HUDEP-2 (cell line): Measurements from ENCODE around the gene HDAC4.

Experiments
- DNase-seq, 76 experiments: peaks; one replicate each; lab custom pipeline; 2025; ENCODE audit not compliant: unreplicated experiment in 76 of 76; lab: John Stamatoyannopoulos, UW

HDAC4 gene

DNA sequence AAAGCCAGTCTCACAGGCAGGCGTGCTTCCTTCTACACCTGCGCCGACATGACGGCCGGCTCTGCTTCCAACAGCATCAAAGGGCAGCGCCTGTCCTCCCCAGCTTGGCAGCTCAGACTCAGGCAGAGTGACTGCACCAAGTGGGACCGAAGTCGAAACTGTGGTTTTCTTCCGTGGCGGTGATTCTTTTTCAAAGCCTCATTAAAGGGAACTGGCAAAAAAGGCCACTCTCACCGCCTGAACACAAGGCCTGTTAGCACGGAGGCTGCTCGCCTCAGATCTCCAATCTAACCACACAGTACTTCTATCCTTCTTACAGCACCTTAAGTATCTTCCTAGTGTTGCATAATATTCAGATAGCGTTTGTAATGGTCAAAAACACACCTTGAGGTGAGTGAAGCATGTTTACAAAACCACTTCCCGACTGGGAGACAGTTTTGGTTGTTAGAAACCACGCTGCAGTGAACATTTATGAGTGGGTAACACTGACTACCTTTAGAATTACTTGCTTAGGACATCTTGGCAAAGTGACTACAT is 236.4 kb downstream of the HDAC4 start:
- no peak for DNase-seq

DNA sequence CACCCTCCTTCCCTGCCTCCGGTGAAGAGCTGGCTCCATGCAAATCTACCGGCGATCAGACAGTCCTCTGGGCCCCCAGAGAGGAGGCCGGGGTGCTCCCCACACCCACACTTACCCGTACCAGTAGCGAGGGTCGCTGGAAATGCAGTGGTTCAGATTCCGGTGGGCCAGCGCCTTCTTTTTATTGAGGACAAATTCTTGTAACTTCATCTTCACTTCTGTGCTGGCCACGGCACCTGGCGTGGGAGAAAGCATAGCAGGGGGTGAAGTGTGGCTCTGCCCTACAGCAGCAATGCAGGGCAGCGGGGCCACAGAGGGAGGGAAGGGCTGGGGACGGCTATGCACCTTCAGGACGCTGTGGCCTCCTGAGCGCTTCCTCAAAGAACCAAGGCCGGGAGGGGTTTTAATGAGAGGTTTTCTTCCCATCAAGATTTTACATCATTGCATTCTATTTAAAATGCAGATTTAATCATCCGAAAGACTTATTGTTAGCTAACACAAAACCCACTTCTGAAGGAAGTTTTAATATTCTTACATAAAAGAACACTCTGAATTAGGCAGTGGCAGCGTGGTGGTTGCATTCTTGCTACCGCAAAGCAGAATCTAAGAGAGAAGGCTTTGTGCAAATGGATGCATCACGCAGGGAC is 237.0 kb downstream of the HDAC4 start:
- no peak for DNase-seq

DNA sequence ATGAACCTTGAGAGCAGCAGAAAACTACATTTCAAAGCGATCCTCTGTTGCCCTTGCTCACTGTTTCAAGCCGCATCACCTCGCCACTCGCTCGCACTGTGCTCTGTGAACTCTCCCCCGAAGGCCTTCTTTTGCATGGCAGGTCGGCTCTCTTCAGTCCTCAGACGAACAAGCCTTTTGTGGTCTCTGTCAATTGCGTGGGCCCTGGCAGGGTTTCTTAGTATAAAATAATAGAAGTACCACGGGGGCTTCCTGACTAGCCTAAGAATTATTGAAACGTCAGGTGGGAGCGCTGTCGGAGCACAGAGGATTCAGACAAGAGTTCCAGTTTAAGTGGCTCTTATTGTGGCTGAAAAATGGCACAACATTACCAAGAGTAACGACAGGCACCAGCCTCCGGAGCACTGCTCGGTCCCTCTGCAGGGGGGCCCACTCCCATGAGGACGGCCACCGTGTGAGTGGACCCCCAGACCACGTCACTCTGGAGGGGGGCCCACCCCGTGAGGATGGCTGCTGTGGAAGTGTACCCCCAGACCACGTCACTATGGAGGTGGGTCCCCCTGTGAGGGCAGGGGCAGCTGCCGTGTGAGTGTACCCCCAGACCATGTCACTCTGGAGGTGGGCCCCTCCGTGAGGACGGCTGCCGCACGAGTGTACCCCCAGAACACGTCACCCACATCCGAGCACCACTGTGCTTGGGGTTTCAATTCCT is 237.7 kb downstream of the HDAC4 start:
- DNase-seq: no peak

DNA sequence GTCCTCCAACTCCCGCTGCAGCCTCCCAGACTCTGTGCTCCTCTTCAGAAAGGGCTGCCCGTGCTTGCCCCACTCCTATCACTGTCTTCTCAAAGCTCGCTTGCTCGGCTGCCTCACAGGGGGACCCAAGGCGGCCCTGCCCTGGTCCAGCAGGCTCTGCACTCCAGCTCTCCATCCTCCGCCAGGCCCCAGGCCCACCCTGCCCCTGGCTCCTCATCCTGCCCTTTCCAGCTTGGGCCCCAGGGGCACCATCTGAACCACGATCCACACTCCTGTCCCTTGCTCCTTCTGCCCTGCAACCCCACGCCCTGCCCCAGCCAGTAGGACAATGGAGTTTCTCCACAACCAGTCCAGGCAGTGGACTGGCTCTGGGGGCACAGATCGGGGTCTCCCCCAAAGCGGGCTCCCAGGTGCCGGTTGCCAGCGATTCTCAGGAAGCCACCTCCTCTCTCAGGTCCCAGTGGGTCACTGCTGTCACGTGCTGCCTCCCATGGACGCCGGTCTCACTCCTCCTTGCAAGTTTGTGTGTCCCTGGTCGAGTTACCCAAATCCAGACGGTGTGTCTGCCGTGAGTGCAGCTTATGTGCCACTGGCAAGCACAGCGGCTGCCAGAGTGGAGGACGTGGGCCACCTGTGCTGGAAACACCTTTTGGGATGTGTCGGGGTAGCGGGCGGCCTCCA is 238.5 kb downstream of the HDAC4 start:
- no peak for DNase-seq

DNA sequence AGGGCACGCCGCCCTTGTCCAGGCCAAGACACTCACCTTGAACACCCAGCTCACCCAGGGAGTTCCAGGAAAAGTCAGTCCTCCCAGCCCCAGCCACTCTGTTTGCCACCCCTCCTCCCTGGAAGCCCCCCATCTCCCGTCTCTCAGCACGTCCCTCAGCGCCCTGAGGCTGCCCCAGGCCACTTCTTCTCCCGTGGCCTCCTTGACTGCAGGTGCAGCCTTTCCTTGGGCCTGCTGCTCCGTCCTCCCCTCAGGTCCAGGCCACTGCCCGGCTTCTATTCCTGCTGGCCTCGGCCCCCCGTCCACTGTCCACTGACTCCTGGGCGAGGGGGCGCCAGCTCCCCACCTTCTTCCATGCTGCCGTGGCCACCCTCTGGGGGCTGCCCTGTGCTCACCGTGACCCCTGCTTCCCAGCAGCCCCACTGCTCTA is 239.1 kb downstream of the HDAC4 start:
- DNase-seq: no peak

DNA sequence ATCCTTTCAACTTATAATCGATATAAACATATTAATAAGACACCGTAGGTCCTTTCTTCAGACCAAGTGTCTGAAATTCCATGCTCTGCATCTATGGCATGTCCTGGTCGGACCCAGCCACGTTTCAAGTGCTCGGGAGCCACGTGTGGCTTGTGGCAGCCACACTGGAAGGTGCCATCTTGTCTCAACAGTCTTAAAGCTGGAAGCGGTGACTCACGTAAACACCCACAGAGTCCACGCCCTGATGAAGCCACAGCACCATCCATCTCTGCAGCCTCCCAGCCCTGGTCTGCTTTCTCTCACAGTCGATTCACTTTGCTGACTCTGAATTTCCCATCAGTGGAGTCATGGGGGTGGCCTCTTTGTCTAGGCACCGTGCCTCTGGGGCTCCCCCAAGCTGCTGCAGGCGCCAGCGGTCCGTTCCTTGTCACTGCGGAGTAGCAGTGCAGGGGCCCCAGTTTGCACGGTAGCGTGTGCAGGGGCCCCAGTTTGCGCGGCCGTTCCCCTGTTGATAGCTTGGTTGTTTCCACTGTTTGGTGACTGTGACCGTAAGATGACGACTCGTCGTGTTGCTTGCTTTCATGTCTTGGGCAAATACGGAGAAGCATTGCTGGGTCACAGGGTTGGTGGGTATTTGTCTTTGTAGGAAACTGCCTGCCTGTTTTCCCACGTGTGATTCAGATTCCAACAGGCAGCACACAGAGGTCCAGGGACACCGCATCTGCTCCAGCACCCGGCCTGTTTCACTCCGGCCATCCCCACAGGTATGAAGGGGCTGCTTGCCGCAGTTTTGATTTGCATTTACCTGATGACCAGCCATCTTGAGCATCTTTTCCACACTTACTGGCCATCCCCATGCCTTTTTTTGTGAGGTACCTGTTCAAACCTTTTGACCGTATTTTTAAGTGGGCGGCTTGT is 240.3 kb downstream of the HDAC4 start:
- DNase-seq: no peak

DNA sequence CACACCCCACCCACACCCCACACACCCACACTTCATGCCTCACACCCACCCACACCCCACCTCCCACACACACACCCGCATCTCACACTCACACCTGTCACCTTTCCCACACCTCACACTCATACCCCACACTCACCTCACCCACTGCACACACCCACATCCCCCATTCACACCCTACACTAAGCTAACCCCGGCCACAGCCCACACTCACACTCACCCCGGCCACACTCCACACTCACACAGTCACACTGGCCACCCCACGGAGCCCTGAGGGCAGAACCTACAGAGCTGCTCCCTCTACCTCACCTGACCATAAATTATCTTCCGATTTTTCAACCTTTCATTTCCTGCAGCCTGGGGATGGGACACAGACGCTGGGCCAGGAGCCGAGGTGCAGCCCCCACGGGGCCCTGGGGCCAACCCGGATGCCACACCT is 241.3 kb downstream of the HDAC4 start:
- DNase-seq: no peak

DNA sequence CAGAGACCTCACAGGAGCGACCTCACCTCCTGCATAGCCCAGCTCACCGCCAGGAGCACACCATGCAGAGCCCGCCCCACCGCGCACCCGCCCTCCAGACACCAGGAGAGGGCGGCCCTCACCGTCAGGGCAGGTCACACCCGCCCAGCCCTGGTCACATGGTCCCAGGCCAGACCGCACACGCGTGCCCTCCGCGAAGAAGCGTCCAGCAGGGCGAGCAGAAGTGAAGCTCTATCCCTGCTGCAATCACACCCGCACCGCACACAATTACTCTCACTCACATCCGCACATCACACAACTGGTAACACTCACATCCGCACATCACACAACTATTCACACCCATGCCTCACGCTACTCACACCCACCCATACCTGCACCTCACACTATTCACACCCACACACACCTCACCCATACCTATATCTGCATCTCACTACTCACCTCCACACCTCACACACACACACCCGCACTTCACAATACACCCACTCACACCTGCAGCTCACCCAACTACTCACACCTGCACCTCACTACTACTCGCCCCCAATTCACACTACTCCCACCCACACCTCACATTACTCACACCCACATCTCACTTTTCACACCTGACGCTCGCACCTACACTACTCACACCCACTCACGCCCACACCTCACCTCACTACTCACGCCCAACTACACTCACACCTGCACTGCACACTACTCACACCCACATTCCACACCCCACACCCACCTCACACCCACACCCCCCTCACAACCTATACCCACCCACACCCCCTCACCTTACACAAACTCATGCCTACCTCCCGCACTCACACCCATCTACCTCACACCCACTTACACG is 242.0 kb downstream of the HDAC4 start:
- no peak for DNase-seq

DNA sequence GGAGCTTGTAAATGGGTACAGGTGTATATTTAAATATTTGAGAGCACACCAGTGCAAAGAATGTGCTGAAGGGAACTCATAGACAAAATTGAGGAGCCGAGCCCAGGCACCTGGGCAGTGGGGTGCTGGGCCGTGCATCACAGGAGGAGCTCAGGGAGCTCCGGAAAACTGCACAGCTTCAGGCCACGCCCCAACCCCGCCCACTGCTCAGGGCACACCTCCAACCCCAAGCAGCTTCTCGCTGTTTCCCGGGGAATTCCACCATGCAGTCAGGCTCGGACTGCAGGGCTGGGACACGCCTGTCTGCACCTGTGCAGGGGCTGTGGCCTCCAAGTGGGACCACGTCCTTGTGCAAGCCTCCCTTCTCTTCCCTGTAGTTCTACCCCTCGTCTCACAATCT is 243.0 kb downstream of the HDAC4 start:
- no peak for DNase-seq

DNA sequence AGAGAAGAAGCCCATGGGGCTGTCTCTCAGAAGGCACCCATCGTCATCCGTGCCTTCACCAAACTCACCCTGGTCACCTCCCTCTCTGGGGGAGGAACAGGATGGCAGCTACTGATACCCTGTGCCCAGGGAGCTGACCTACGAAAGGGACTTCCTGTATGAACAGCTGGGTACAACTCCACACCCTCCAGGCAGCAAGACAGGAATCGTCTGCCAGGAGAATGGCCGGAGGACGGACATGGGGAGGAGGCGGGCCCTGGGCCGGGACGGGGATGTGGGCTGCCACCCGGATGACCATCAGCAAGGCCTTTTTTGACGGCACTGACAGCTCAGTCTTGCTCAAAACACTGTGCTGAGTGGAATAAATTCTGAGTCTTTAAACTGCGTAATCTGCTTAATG is 243.6 kb downstream of the HDAC4 start:
- DNase-seq: no peak

DNA sequence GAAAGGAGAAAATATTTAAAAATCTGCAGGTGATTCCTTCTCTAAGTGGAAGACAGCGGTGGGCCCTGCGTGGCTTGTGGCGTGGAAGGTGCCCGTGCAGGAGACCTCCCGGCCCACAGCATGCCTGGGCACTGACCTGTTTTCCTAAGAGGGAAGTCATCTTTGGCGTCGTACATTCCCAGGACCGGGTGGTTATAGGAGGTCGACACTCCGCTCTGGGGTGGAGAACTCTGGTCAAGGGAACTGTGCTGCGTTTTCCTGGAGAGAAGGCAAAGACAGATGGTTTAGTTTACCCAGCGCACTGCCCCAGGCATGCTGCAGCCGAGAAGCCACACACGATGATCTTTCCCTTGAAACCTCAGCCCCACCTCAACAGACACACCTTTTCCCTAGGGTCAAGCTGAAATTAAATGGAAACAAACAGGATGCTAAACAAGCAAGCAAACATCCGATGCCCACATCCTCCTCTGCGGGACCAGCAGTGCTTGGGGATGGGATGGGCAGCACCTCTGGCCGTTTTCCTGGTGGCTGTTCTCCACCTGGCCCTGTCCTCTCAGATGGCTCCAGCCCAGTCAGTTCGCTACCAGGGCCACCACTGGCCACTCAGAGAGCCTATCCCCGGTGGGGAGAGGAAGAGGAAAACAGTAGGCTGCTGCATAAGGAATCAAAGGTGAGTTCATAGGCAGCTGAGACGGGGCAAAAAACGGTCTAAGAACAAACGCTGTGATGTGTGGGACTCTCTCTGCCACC is 244.1 kb downstream of the HDAC4 start:
- DNase-seq: no peak

DNA sequence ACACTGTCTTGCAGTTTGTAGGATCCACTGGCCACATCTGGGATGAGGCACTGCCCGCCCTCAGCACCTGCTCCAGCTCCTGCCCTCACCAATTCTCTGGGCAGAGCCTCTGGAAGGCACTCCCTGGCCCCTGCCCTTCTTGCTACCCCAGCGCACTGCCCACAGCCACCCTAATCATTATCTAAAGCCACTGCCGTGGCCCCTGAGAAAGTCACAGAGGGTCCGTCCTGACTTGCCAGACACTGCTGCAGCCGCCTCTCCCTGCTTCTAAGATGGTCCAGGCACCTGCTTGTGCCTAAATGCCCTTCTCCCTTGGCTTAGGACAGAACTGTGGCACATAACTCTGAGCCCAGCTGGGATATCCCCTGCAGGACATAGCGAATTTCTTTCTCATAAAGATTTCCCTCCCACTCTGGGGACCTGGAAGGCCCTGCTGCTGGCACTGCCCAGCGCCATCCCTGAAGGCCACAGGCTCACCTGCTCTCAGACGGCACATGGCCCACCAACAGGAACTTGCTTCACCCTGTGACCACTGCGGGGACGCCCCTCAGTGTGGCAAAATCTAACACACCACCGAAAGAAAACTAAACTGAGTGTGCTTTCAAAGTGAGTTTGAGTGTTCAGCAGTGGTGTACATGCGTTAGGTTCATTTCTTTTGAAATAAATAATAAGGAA is 244.9 kb downstream of the HDAC4 start:
- no peak for DNase-seq

DNA sequence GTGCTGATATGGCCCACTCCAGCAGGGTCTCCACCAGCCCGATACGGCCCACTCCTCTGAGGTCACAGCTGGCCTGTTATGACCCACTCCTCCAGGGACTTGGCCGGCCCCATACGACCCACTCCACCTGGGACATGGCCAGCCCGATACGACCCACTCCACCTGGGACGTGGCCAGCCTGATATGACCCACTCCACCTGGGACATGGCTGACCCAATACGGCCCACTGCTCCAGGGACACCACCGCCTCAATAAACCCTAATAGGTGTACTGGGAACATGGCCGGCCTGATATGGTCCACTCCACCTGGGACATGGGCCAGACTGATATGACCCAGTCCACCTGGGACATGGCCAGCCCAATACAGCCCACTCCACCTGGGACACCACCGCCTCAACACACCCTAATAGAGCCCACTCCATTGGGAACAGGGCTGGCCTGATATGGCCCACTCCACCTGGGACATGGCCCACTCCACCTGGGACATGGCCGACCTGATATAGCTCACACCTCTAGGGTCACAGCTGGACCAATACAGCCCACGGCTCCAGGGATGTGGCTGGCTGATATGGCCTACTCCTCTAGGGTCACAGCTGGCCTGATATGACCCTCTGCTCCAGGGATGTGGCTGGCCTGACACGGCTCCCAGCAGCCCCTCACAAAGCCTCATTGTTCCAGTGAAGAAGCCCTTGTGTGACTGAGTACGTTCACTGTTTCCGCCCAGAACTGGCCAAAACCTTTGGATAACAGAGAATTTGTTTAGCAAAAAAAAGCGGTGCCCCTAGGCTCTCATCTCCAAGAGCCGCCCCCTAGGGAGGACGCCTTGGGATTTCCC is 245.6 kb downstream of the HDAC4 start:
- DNase-seq: no peak

DNA sequence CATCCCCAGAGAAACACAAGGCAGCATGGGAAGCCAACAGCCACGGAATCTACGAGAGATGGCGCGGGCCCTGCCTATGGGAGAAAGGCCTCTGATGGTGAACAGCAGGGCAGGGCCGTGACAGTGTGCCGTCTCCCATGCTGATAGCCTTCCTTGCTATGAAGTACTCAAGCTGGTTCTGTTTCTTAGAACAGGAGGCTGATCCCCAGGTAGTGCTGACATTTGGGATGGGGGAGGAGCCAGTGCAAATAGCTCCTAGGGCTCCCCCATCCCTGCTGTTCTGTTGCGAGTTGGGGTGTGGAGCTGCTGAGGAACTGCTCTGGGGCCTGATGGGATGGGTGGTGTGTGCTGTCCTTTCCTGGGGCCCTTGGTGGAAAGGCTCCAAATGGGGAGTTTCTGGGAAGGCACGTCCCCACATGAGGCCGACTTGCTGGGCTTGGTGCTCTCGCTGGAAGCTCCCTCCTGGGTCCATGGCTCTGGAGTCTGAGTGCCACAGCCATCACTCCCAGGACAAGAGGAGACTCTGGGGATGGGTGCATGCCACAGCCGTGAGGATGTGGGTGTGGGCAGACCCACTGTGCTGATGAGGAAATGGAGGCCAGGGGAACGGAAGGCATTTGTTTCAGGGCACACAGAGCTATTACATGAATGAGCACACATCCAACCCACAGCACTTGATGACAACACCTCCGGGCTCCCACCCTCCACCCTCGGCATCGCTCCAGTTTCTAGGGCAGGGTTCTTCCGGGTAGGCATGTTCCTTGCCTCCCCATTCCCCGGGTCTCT is 246.8 kb downstream of the HDAC4 start:
- no peak for DNase-seq

DNA sequence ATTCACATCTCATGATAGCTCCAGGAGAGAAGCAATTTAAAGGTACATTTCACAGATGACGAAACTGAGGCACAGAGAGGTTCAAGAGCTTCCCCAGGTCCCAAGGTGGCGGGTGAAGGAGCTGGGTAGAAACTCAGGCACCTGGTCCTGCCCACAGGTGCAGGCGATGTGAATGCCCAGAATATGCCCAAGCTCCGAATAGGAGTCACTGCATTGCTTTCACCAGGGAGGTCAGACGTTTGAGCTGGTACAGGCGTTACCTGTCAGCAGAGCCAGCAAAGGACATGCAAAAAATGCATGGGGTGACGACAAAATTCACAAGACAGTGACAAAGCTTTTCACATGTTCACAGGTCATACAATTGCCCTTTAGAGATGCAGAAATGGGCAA is 247.9 kb downstream of the HDAC4 start:
- DNase-seq: no peak

DNA sequence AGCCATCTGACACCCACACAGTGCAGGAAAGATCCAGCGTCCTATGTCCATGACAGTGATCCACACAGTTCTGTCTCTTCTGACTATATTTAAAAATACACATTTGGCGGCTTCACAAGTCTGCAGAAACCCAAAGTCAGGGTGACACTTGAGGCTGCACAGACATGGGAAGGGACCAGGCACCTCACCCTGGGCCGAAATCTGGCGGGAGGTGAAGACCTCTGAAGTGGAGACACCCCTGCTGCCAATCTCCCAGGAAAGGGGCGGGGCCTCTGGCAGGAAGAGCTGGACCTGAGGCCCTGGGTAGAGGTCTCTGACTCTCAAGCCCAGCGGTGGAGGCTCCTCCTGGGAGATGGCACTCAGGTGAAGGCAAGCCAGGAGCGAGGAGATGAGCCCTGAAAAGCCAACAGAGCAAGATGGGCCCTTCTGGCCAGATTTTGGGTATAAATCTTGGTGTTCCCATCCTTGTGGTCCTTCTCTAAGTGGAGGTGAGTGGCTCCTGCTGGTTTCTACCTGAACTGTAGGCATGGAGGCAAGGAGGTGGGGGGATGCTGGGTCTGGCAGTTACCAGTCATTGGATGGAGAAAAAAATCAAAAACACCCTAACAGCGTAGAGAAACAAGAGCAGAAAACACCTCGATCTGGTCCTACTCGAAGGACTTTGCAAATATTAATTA is 248.4 kb downstream of the HDAC4 start:
- DNase-seq: no peak
